ENCODE results near the gene LTA. TPM values are rescaled to one million over a fixed set of nuclear protein-coding genes. Genes with fewer than 3 reads are reported as not detected.

Gene LTA
- total and polyA plus RNA-seq, 10 donors = 2.4 to 14.4 (median 5.7) TPM

DNA sequence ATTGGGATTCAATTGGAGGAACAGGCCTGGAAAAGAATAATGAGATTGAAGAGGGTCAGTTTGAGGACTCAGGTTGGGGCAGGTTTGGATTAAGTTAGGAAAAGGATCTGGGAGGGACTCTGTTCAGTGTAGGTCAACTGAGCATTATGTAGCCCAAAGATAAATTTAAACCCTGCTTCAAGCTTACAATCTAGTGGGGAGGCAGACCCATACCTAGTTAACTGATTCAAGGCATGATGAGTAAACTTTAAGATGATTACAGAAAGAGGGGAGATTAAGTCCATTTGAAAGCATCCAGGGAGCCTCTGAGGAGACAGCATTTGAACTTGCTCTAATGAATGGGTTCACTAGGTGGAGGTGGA lies 11.4 kb upstream of the LTA start:
- no peaks in the 10 kb centered on the region for H3K9me3 ChIP-seq
- peak overlapping the region; percentile 75 to 92 (median 90) for H3K27ac ChIP-seq
- peaks cover 0 to 20% (median 0%) of the 10 kb centered on the region in 6 donors for H3K36me3 ChIP-seq
- TF ChIP-seq POLR2A (IDR thresholded peaks at IDR 0.05) (no peak), POLR2AphosphoS5 (IDR thresholded peaks at IDR 0.05) (no peak)
- DNase-seq = no peak
- peaks cover 75 to 100% (median 83%) of the 10 kb centered on the region in 6 donors for H3K4me1 ChIP-seq
- intact Hi-C loops (cut with DNase I; ENCODE audit: low total_unique reads) = no loop called here
- H3K27me3 ChIP-seq (replicated peaks in 1 of 7) = no peaks in the 10 kb centered on the region
- H3K4me3 ChIP-seq = peak overlapping the region in 2 of 8 donors; percentile 26 to 64

DNA sequence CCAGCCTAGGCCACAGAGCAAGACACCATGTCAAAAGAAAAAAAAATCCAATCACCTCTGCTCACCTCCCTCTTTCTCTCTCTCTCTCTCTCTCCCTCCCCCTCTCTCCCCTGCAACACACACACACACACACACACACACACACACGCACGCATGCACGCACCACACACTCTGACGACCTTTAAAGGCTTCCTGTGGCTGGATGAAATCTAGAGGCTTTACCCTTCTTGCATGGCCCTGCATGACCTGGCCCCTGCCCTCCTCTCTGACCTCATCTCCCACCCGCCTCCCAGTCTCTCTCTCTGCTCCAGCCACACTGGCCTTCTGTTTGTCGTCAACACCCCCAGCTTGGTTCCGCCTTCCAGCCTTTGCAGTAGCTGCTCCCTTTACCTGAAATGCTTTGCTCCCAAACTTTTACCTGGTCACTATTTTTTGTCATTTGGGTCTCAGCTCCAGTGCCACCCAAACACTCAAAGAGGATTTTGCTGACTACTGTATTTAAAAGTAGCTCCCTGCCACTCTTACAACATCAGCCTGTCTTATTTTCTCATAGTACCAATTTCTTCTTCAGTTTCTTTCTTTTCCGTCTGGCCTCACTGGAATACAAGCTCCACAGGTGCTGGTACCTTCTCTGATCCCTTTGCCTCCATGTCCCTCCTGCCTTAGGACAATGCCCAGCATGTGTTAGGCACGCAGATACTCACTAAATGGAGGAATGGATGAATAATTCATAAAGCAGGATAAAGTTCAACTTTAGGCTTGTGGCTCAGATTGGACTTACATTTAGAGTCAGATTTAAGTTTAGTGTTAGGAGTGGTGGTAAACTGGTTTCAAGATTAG lies 4.3 kb upstream of the LTA start:
- H3K4me1 ChIP-seq = peaks cover 47 to 98% (median 65%) of the 10 kb centered on the region in 6 donors
- no peaks in the 10 kb centered on the region for H3K9me3 ChIP-seq
- peak overlapping the region; percentile 31 to 98 (median 64) for H3K27ac ChIP-seq
- no peak overlapping the region for H3K4me3 ChIP-seq
- TF ChIP-seq POLR2A (IDR thresholded peaks at IDR 0.05) = no peak
- TF ChIP-seq POLR2AphosphoS5 (IDR thresholded peaks at IDR 0.05) = no peak
- TF ChIP-seq, protein P1, sequence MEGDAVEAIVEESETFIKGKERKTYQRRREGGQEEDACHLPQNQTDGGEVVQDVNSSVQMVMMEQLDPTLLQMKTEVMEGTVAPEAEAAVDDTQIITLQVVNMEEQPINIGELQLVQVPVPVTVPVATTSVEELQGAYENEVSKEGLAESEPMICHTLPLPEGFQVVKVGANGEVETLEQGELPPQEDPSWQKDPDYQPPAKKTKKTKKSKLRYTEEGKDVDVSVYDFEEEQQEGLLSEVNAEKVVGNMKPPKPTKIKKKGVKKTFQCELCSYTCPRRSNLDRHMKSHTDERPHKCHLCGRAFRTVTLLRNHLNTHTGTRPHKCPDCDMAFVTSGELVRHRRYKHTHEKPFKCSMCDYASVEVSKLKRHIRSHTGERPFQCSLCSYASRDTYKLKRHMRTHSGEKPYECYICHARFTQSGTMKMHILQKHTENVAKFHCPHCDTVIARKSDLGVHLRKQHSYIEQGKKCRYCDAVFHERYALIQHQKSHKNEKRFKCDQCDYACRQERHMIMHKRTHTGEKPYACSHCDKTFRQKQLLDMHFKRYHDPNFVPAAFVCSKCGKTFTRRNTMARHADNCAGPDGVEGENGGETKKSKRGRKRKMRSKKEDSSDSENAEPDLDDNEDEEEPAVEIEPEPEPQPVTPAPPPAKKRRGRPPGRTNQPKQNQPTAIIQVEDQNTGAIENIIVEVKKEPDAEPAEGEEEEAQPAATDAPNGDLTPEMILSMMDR (IDR thresholded peaks at IDR 0.05 in 8 of 11, conservative IDR thresholded peaks at IDR 0.05 in 3 of 11) = no peak
- 39 to 56% (median 42%) methylated on average over 9 of the region's 9 CpGs for WGBS, 5 donors
- intact Hi-C loops (cut with DNase I; ENCODE audit: low total_unique reads) = no loop called here
- DNase-seq = no peak
- H3K36me3 ChIP-seq = no peaks in the 10 kb centered on the region
- no peaks in the 10 kb centered on the region for H3K27me3 ChIP-seq (replicated peaks in 1 of 7)

DNA sequence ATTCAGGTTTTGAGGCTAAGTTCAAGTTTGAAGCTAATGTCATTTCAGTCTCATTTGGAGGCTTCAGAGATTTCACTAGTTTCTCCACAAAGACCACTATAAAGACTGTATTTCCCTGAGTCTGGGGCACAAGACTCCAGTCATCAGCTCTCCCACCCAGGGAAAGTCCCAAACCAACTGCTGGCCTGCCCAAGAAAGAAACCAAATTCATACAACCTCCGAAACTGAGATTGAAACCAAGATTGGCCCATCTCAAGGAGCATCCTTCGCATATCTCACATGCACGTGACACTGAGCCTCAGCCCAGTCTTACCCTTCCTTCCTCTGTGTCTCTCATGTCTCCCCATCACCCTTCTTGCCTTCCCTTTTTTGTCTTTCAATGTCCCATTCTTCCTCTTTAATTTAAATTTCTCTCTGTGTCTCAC lies 3.5 kb upstream of the LTA start:
- intact Hi-C loops (cut with DNase I; ENCODE audit: low total_unique reads) = no loop called here
- Histone ChIP-seq H3K4me1 (peaks cover 39 to 98% (median 65%) of the 10 kb centered on the region in 6 donors), H3K27ac (peak overlapping the region; percentile 21 to 98 (median 64)), H3K27me3 (replicated peaks in 1 of 7) (no peaks in the 10 kb centered on the region), H3K9me3 (no peaks in the 10 kb centered on the region), H3K36me3 (no peaks in the 10 kb centered on the region), H3K4me3 (no peak overlapping the region)
- TF ChIP-seq POLR2AphosphoS5 (IDR thresholded peaks at IDR 0.05) = peak in 1 of 3 donors; percentile 81
- TF ChIP-seq, protein P1 (IDR thresholded peaks at IDR 0.05 in 8 of 11, conservative IDR thresholded peaks at IDR 0.05 in 3 of 11) = no peak
- 15 to 28% (median 18%) methylated on average over 3 of the region's 3 CpGs for WGBS, 5 donors
- peak; percentile 84 for DNase-seq

DNA sequence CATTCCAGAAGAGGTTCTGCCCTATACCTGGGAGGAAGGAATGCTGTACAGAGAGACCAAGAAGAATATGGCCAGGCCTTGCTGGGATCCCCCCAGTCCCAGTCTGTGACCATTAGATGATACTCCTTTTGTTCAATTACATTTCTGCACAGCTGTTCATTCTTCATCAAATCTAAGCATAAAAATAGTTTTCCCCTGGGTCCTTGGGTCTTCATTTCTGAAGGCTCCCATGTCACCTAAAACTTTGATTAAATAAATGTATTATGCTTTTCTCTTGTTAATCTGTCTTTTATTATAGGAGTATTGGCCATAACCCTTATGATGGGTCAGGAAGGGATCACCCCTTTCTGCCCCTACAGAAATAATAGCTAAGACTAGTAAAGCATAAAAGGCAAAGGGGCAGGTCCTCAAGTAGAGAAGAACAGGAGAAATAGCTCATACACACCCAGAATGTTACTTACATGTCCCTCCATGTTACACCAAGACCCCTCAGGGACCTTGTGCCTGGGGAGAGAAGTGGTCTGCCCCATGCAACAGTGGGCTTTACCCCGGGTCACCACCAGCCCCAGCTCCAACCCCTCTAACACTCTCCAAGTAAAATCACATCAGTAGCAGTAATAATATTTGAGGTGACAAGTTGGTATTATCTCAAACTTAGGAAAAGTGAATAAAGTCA lies 2.1 kb upstream of the LTA start:
- no peaks in the 10 kb centered on the region for H3K27me3 ChIP-seq (replicated peaks in 1 of 7)
- TF ChIP-seq POLR2A (IDR thresholded peaks at IDR 0.05) (no peak), POLR2AphosphoS5 (IDR thresholded peaks at IDR 0.05) (no peak)
- TF ChIP-seq, protein P1 (IDR thresholded peaks at IDR 0.05 in 8 of 11, conservative IDR thresholded peaks at IDR 0.05 in 3 of 11) = no peak
- intact Hi-C loops (cut with DNase I; ENCODE audit: low total_unique reads) = no loop called here
- H3K4me1 ChIP-seq = peaks cover 41 to 98% (median 71%) of the 10 kb centered on the region in 6 donors
- peak; percentile 22 for DNase-seq
- peak overlapping the region in 1 of 8 donors; percentile 17 for H3K4me3 ChIP-seq
- H3K27ac ChIP-seq = peak overlapping the region in 7 of 8 donors; percentile 21 to 98 (median 65)
- no peaks in the 10 kb centered on the region for H3K36me3 ChIP-seq
- no peaks in the 10 kb centered on the region for H3K9me3 ChIP-seq
- 73 to 83% (median 76%) methylated on average over 1 of the region's 1 CpG for WGBS, 5 donors

Measured in spleen (tissue), 11 donors.